HG03520 (cell line): ENCODE data around the gene TLDC2.

ENCODE experiments used
- ATAC-seq: cut with Tn5 transposase; IDR thresholded peaks from one replicate; pipeline ENCODE4 v1.9.1; 2021; ENCODE audit warnings: mild to moderate bottlenecking, moderate library complexity; ENCODE audit not compliant: unreplicated experiment

TLDC2 gene

GRCh38 chr20:36849333-36850065, 26.4 kb upstream of the TLDC2 start:
- no peak for ATAC-seq

- no peak for ATAC-seq
Observed at GRCh38 chr20:36850759-36851158, 25.2 kb upstream of the TLDC2 start.

- no peak for ATAC-seq
Observed at GRCh38 chr20:36851490-36851889, 24.4 kb upstream of the TLDC2 start.

GRCh38 chr20:36852187-36852586, 23.8 kb upstream of the TLDC2 start:
- ATAC-seq = no peak

GRCh38 chr20:36854348-36855240, 21.3 kb upstream of the TLDC2 start:
- ATAC-seq = no peak

- no peak for ATAC-seq
Observed at GRCh38 chr20:36855241-36855657, 20.7 kb upstream of the TLDC2 start.

- ATAC-seq = no peak
Observed at GRCh38 chr20:36856195-36856594, 19.7 kb upstream of the TLDC2 start.

GRCh38 chr20:36856691-36857635, 19.0 kb upstream of the TLDC2 start:
- no peak for ATAC-seq

GRCh38 chr20:36859282-36859555, 16.7 kb upstream of the TLDC2 start:
- ATAC-seq = no peak

GRCh38 chr20:36859700-36860330, 16.1 kb upstream of the TLDC2 start:
- ATAC-seq = no peak

GRCh38 chr20:36860339-36860738, 15.6 kb upstream of the TLDC2 start:
- ATAC-seq = no peak

GRCh38 chr20:36860811-36861624, 14.9 kb upstream of the TLDC2 start:
- no peak for ATAC-seq

GRCh38 chr20:36861625-36861874, 14.4 kb upstream of the TLDC2 start:
- no peak for ATAC-seq

- no peak for ATAC-seq
Observed at GRCh38 chr20:36861875-36862801, 13.8 kb upstream of the TLDC2 start.

GRCh38 chr20:36862857-36863668, 12.9 kb upstream of the TLDC2 start:
- ATAC-seq = peak; percentile 4

GRCh38 chr20:36865076-36865860, 10.7 kb upstream of the TLDC2 start:
- ATAC-seq = no peak

GRCh38 chr20:36865861-36866149, 10.1 kb upstream of the TLDC2 start:
- no peak for ATAC-seq

- ATAC-seq = no peak
Observed at GRCh38 chr20:36866164-36866563, 9.8 kb upstream of the TLDC2 start.
